NCI-H446 (cell line): Measurements from ENCODE around the gene ALOX15B.
"Not testable (repeated sequence)": the region's sequence is repeated elsewhere in the genome, so short reads cannot be mapped to it uniquely, and the experiment has no call there.

Experiments used
- DNase-seq, 2 experiments: peaks; one replicate each; lab custom pipeline; 2025; lab: John Stamatoyannopoulos, UW

The ALOX15B gene

GRCh38 chr17:8041249-8041928 lies 2.5 kb downstream of the ALOX15B start:
- DNase-seq = peak in 1 of 2 experiments; percentile 56

- DNase-seq = peak in 1 of 2 experiments; percentile 40
Measured at GRCh38 chr17:8041979-8042378, 3.1 kb downstream of the ALOX15B start.

GRCh38 chr17:8044819-8045810 lies 6.3 kb downstream of the ALOX15B start:
- DNase-seq = no peak

GRCh38 chr17:8046306-8046928 lies 7.6 kb downstream of the ALOX15B start:
- DNase-seq = no peak

- DNase-seq = no peak
Measured at GRCh38 chr17:8046929-8047768, 8.3 kb downstream of the ALOX15B start.

- no peak for DNase-seq
Measured at GRCh38 chr17:8047769-8048110, 8.9 kb downstream of the ALOX15B start.

- no peak for DNase-seq
Measured at GRCh38 chr17:8048236-8048635, 9.4 kb downstream of the ALOX15B start.

- no peak for DNase-seq
Measured at GRCh38 chr17:8048736-8049135, 9.9 kb downstream of the ALOX15B start.

- no peak for DNase-seq
Measured at GRCh38 chr17:8051831-8052230, 13.0 kb downstream of the ALOX15B start.

- DNase-seq = no peak
Measured at GRCh38 chr17:8052256-8053252, 13.7 kb downstream of the ALOX15B start.

GRCh38 chr17:8053600-8053999 lies 14.7 kb downstream of the ALOX15B start:
- DNase-seq = no peak

GRCh38 chr17:8055851-8056231 lies 17.0 kb downstream of the ALOX15B start:
- no peak for DNase-seq

GRCh38 chr17:8056232-8056975 lies 17.5 kb downstream of the ALOX15B start:
- no peak for DNase-seq

GRCh38 chr17:8056976-8057625 lies 18.2 kb downstream of the ALOX15B start:
- no peak for DNase-seq

- peak; percentile 80 to 92 for DNase-seq
Measured at GRCh38 chr17:8057691-8058114, 18.8 kb downstream of the ALOX15B start.

- DNase-seq = no peak
Measured at GRCh38 chr17:8059131-8059530, 20.3 kb downstream of the ALOX15B start.

GRCh38 chr17:8060274-8060673 lies 21.4 kb downstream of the ALOX15B start:
- DNase-seq = peak; percentile 68 to 92

GRCh38 chr17:8061851-8062250 lies 23.0 kb downstream of the ALOX15B start:
- DNase-seq = not testable (repeated sequence)

GRCh38 chr17:8062435-8062806 lies 23.6 kb downstream of the ALOX15B start:
- DNase-seq = no peak
